Heart right ventricle (tissue), 16 donors: ENCODE data around the gene SIX1. TPM values are rescaled to one million over a fixed set of nuclear protein-coding genes. Genes with fewer than 3 reads are reported as not detected.

Experiments used
- ATAC-seq, 8 donors: fragments of 200-7000 bp; cut with Tn5 transposase; one replicate each; pipeline ENCODE4 v1.9.1; 2020; ENCODE audit warnings: mild to moderate bottlenecking in 8 of 8, moderate library complexity in 8 of 8, moderate number of reproducible peaks in 1 of 8
- DNase-seq, 2 donors: peaks; one replicate each; pipeline ENCODE4 v3.0.0-alpha.2; 2020
- H3K27ac ChIP-seq, 10 donors: fragments of 200-600 bp; sonication (generic) in 2 of 10; one replicate each; pipeline versions ENCODE4 v1.5.0 to v1.8.0; 2020 to 2022; ENCODE audit warnings: mild to moderate bottlenecking in 3 of 10
- H3K27me3 ChIP-seq, 7 donors: fragments of 200-600 bp; one replicate each; pipeline ENCODE4 v1.8.0; 2021 to 2022; ENCODE audit warnings: mild to moderate bottlenecking in 2 of 7
- H3K36me3 ChIP-seq, 9 donors: fragments of 200-600 bp; sonication (generic) in 1 of 9; one replicate each; pipeline versions ENCODE4 v1.5.0 to v1.8.0; 2020 to 2022; ENCODE audit warnings: mild to moderate bottlenecking in 2 of 9
- H3K4me1 ChIP-seq, 9 donors: fragments of 200-600 bp; sonication (generic) in 1 of 9; one replicate each; pipeline versions ENCODE4 v1.5.0 to v1.8.0; 2020 to 2022; ENCODE audit warnings: mild to moderate bottlenecking in 4 of 9
- H3K4me3 ChIP-seq, 10 donors: fragments of 200-600 bp; sonication (generic) in 2 of 10; one replicate each; pipeline versions ENCODE4 v1.5.0 to v1.8.0; 2020 to 2022; ENCODE audit warnings: mild to moderate bottlenecking in 7 of 10, moderate library complexity in 2 of 10
- H3K9me3 ChIP-seq, 11 donors: fragments of 200-600 bp in 10 of 11; sonication (generic) in 2 of 11; one replicate each; pipeline versions ENCODE4 v1.5.0 to v1.8.0; 2013 to 2022; ENCODE audit warnings: mild to moderate bottlenecking in 2 of 11, control low read depth in 1 of 11, moderate library complexity in 1 of 11
- CTCF ChIP-seq, 9 donors: fragments of 200-600 bp; sonication (generic) in 2 of 9; IDR thresholded peaks; one replicate each; pipeline versions ENCODE4 v1.5.0 to v1.8.0; 2021 to 2022; ENCODE audit warnings: antibody characterized with exemption in 9 of 9, mild to moderate bottlenecking in 5 of 9, moderate library complexity in 1 of 9
- WGBS, 2 donors: extraction: QIAGEN DNeasy Blood & Tissue Kit; methylation state at CpG; one replicate each; pipeline ENCODE4 v1.1.7; 2013; ENCODE audit warnings: inconsistent platforms in 1 of 2; 5-methylcytosine and 5-hydroxymethylcytosine counted together
- intact Hi-C, 10 donors: fragments of 100-400 bp; cut with DNase I; formaldehyde crosslinking; loops; one replicate each; pipeline versions ENCODE4 v1.11.1 to v1.14.2; 2022
- polyA plus RNA-seq, 2 donors: library from polyadenylated mRNA; stranded (reverse); fragments of 200-250 nt; gene quantifications; one replicate each; pipeline ENCODE4 v1.2.3, GENCODE V29; 2013
- total RNA-seq, 10 donors: library from RNA; stranded (reverse); fragmentation: NEBNext Ultra II Directional in 3 of 10; extraction: Animal tissue kit (Norgen Biotek cat#: 25700) in 3 of 10; gene quantifications; one replicate each; pipeline versions ENCODE4 v1.2.1 to v1.2.4, GENCODE V29; 2021 to 2023
- donor health status: Arrhythmogenic right ventricular cardiomyopathy.
- donor health status: ischemic (EF 13 %, LVEDD 7.1; RV severe dilation, severe dysfunction).
- donor health status: healthy with polysubstance abuse.
- donor health status: DM: no; HTN: yes; CAD: no.
- donor health status: DM: no; HTN: no; CAD: no.
- donor health status: ischemic (EF 25% LVEDD 6.9; RV normal size, moderate dysfunction).
- donor health status: ischemic (EF 25% LVEDD 5.7; RV mildly dilated, moderate dysfunction).
- donor health status: healthy.
- donor health status: DM: yes; HTN: yes; CAD: no.
- donor health status: Ischemic cardiomyopathy.
- donor health status: ischemic (EF 35%, LVEDD 5.7; RV mildly dilated, moderate dysfunction).
- donor health status: nonischemic (EF 11% LVEDD 7.7; RV severe dilation, severe dysfunction).
- donor health status: DM: yes; HTN: yes; CAD: no.
- donor health status: PGD.
- donor health status: ischemic (EF 29% LVEDD 5.4; RV normal size, mild dysfunction).
- donor health status: nonischemic (EF 23%, LVEDD 6.1; RV moderate dilation, normal function).

Gene SIX1
- total and polyA plus RNA-seq, 12 donors: 0.04 to 0.33 TPM; not detected in 10

GRCh38 chr14:60677701-60678100, 28.4 kb upstream of the SIX1 start:
- Histone ChIP-seq H3K27ac (no peak overlapping the region), H3K4me1 (no peaks in the 10 kb centered on the region), H3K9me3 (peaks cover 0 to 7% (median 0%) of the 10 kb centered on the region in 11 donors), H3K27me3 (peaks cover 0 to 11% (median 0%) of the 10 kb centered on the region in 7 donors), H3K36me3 (no peaks in the 10 kb centered on the region), H3K4me3 (no peak overlapping the region)
- no peak for DNase-seq
- ATAC-seq: no peak
- TF ChIP-seq CTCF (IDR thresholded peaks at IDR 0.05): no peak
- intact Hi-C loops: no loop called here

DNA sequence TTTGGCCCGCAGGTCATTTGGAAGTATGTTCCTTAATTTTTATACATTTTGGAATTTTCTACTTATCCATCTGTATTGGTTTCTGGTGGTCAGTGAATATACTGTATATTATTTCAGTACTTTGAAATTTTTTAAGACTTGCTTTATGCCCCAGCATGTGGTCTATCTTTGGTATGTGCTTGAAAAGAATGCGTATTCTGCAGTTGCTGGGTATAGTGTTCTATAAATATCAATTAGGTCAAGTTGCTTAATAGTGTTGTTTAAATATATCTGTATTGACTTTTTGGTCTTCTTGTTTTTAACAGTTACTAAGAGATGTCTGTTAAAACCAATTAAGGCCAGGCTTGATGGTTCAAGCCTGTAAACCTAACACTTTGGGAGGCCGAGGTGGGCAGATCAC, 21.7 kb upstream of the SIX1 start:
- 74 to 76% methylated on average over 3 of the region's 3 CpGs for WGBS, 2 donors
- Histone ChIP-seq H3K4me3 (no peak overlapping the region), H3K27me3 (peaks cover 0 to 7% (median 0%) of the 10 kb centered on the region in 7 donors), H3K9me3 (no peaks in the 10 kb centered on the region), H3K27ac (no peak overlapping the region), H3K36me3 (no peaks in the 10 kb centered on the region), H3K4me1 (no peaks in the 10 kb centered on the region)
- DNase-seq: no peak
- ATAC-seq: no peak
- TF ChIP-seq CTCF (IDR thresholded peaks at IDR 0.05): no peak
- intact Hi-C loops: no loop called here

GRCh38 chr14:60668431-60669112, 19.3 kb upstream of the SIX1 start:
- WGBS, 2 donors: 80 to 83% methylated on average over 5 of the region's 5 CpGs
- H3K9me3 ChIP-seq: no peaks in the 10 kb centered on the region
- no peaks in the 10 kb centered on the region for H3K4me1 ChIP-seq
- intact Hi-C loops: no loop called here
- TF ChIP-seq CTCF (IDR thresholded peaks at IDR 0.05): no peak
- H3K36me3 ChIP-seq: no peaks in the 10 kb centered on the region
- ATAC-seq: no peak
- DNase-seq: no peak
- no peak overlapping the region for H3K4me3 ChIP-seq
- no peak overlapping the region for H3K27ac ChIP-seq
- H3K27me3 ChIP-seq: peaks cover 0 to 29% (median 11%) of the 10 kb centered on the region in 7 donors

GRCh38 chr14:60665177-60665550, 15.9 kb upstream of the SIX1 start:
- peaks cover 2 to 63% (median 44%) of the 10 kb centered on the region in 7 donors for H3K27me3 ChIP-seq
- no peak overlapping the region for H3K4me3 ChIP-seq
- 76 to 84% methylated on average over 3 of the region's 3 CpGs for WGBS, 2 donors
- no peak for DNase-seq
- H3K4me1 ChIP-seq: no peaks in the 10 kb centered on the region
- no peaks in the 10 kb centered on the region for H3K36me3 ChIP-seq
- H3K9me3 ChIP-seq: no peaks in the 10 kb centered on the region
- TF ChIP-seq CTCF (IDR thresholded peaks at IDR 0.05): no peak
- intact Hi-C loops: no loop called here
- ATAC-seq: no peak
- no peak overlapping the region for H3K27ac ChIP-seq
